ENCODE data around the gene PRDM16.

- TF ChIP-seq CTCF (IDR thresholded peaks at IDR 0.05; ENCODE audit: low read depth, low read length), result no peak
- TF ChIP-seq POLR2A (IDR thresholded peaks at IDR 0.05; ENCODE audit: extremely low read depth, insufficient read length), result no peak
Observed at GRCh38 chr1:3305156-3305555, 236.2 kb downstream of the PRDM16 start.
